Large intestine (tissue), 3 donors: ENCODE measurements around the gene GRM4. TPM values are rescaled to one million over a fixed set of nuclear protein-coding genes. Genes with fewer than 3 reads are reported as not detected.

ENCODE experiments used
- DNase-seq, 2 donors: peaks; one replicate each; pipeline versions ENCODE4 v3.0.0 to v3.0.0-alpha.2; 2013
- H3K27ac ChIP-seq: one replicate; pipeline ENCODE4 v1.5.1; 2013; ENCODE audit warnings: low read length
- H3K27me3 ChIP-seq: 2 replicates; pipeline ENCODE4 v1.6.1; 2013; ENCODE audit warnings: low read length; ENCODE audit not compliant: control insufficient read depth, insufficient read depth
- H3K36me3 ChIP-seq: 2 replicates; pipeline ENCODE4 v1.6.1; 2013; ENCODE audit warnings: low read length; ENCODE audit not compliant: control insufficient read depth, insufficient read depth
- H3K4me1 ChIP-seq: one replicate; pipeline ENCODE4 v1.6.1; 2013; ENCODE audit warnings: low read length; ENCODE audit not compliant: control insufficient read depth, insufficient read depth
- H3K4me3 ChIP-seq: one replicate; pipeline ENCODE4 v1.5.1; 2013; ENCODE audit warnings: low read length
- H3K9me3 ChIP-seq: one replicate; pipeline ENCODE4 v1.6.1; 2013; ENCODE audit warnings: mild to moderate bottlenecking, low read depth, low read length, moderate library complexity; ENCODE audit not compliant: control insufficient read depth
- WGBS: methylation state at CpG from one replicate; pipeline ENCODE4 v1.1.5; 2013; ENCODE audit warnings: low lambda C conversion rate; ENCODE audit not compliant: insufficient coverage; 5-methylcytosine and 5-hydroxymethylcytosine counted together
- polyA plus RNA-seq: library from polyadenylated mRNA; unstranded; fragments of 120-200 nt; gene quantifications from one replicate; pipeline ENCODE4 v1.2.1, GENCODE V29; 2013

Gene GRM4
- polyA plus RNA-seq, 1 donor = 0.46 TPM

DNA sequence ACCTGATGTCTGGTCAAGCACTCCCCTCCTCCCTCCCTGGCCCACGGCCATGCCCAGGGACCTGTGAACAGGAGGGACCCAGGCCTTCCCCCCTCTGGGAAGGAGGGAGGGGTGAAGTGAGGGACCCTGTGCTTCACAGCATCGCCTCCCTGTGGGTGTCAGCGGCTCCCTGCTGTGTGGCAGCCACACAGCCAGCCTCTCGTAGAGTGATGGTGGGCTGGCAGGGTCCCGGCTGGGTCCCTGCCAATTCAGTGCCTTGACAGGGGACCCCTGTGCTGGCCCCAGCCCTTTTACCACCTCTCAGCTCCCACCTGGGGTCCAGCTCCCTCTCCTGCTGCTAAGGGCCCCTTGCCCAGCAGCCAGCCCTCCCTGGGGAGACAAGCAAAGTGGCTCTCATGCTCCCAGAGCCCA is 31.3 kb upstream of the GRM4 start:
- H3K36me3 ChIP-seq = no peaks in the 10 kb centered on the region
- no peak for DNase-seq
- WGBS = no CpG with 5 or more reads among the region's 5 CpGs
- H3K27ac ChIP-seq = no peak overlapping the region
- no peak overlapping the region for H3K4me3 ChIP-seq
- H3K4me1 ChIP-seq = no peaks in the 10 kb centered on the region
- H3K9me3 ChIP-seq = no peaks in the 10 kb centered on the region
- H3K27me3 ChIP-seq = no peaks in the 10 kb centered on the region

DNA sequence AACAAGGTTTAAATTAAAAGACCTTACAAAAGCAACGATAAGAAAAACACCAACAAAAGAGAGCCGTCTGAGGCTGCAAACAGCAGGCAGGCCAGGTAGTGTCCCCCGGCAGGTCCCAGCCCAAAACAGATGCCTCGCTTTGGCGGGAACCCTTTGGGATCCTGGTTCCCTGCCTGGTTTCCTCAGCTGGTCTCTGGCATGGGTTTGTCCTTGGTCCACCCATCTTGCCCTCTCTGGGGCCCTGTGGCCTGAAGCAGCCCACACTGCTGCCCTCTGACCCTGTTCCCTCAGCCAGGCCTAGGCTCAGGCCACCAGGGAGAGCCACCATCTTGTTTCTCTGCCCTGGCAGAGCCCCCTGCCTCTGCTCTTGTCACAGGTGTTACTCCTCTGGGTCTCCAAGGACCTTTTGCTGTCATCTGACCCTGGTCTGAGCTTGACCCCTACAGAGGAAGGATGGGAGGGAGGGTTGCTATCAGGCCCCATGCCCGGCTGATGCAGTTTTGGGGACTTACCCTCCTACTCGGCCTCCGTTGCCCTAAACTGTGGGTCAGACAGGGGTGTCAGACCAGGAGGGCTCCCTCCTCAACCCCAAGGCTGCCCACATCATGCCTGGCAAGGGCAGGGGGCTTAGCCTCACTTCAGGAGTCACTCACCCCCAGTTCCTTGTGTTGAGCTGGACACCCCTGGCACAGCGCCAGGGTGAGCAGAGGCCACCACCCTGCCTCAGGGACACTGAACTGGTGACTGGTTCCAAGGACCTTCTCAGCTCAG is 30.6 kb upstream of the GRM4 start:
- 100% methylated on average over 1 of the region's 9 CpGs for WGBS
- no peaks in the 10 kb centered on the region for H3K4me1 ChIP-seq
- no peak overlapping the region for H3K27ac ChIP-seq
- no peak overlapping the region for H3K4me3 ChIP-seq
- no peaks in the 10 kb centered on the region for H3K9me3 ChIP-seq
- DNase-seq = no peak
- no peaks in the 10 kb centered on the region for H3K27me3 ChIP-seq
- H3K36me3 ChIP-seq = no peaks in the 10 kb centered on the region

DNA sequence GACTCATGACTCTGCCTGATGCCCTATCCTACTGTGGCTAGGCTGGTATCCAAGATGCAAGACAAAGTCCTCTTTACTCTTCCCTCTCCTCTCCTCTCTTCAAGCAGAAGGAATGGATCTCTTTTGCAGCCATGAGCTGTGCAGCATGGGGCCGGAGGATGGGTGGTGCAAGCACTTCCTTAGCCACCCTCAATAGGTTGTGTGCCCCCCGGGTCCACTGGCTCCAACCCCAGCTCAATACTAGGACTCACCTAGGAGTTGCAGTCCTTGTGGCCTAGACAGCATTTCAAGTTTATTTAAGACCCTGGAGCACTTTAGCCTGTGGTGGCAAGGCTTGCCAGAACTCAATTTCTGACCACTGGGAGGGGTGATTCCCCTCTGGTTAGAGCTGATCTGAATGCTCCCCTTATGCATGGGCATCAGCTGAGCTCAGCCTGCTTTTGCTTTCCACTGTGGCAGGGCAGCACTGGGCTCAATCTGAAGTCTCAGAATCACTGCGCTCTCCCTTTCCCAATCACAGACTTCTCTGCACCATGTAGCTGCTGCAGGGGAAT is 29.0 kb upstream of the GRM4 start:
- no peaks in the 10 kb centered on the region for H3K36me3 ChIP-seq

DNA sequence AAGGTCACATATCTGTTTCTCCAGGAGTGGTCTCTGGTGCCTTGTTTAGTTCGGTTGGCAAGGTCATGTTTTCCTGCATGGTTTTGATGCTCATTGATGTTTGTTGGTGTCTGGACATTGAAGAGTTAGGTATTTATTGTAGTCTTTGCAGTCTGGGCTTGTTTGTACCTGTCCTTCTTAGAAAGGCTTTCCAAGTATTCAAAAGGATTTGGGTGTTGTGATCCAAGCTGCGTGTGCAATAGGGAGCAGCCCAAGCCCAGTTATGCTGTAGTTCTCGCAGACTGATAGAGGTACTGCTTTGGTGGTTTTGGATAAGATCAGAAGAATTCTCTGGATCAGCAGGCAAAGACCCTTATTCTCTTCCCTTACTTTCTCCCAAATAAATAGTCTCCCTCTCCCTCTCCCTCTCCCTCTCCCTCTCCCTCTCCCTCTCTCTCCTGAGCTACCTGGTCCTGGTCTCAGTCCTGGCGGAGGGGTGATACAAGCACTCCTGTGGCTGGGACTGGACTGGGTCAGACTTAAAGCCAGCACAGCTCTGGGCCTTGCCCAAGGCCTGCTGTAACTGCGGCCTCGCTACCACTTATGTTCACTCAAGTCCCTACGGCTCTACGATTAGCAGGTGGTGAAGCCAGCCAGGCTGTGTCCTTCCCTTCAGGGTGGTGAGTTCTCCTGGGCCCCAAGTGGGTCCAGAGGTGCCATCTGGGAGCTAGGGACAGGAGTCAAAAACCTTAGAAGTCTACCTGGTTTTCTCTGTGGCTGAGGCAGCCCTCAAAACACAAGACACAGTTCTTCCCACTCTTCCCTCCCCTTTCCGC is 27.3 kb upstream of the GRM4 start:
- Histone ChIP-seq H3K9me3 (no peaks in the 10 kb centered on the region), H3K36me3 (no peaks in the 10 kb centered on the region), H3K27me3 (no peaks in the 10 kb centered on the region), H3K4me1 (no peaks in the 10 kb centered on the region), H3K4me3 (no peak overlapping the region), H3K27ac (no peak overlapping the region)
- no CpG with 5 or more reads among the region's 9 CpGs for WGBS
- no peak for DNase-seq

More for the DNA sequence above, 29.0 kb upstream of the GRM4 start:
- no peak for DNase-seq
- Histone ChIP-seq H3K27me3 (no peaks in the 10 kb centered on the region), H3K4me3 (no peak overlapping the region), H3K9me3 (no peaks in the 10 kb centered on the region), H3K4me1 (no peaks in the 10 kb centered on the region), H3K27ac (no peak overlapping the region)
- no CpG with 5 or more reads among the region's 3 CpGs for WGBS

DNA sequence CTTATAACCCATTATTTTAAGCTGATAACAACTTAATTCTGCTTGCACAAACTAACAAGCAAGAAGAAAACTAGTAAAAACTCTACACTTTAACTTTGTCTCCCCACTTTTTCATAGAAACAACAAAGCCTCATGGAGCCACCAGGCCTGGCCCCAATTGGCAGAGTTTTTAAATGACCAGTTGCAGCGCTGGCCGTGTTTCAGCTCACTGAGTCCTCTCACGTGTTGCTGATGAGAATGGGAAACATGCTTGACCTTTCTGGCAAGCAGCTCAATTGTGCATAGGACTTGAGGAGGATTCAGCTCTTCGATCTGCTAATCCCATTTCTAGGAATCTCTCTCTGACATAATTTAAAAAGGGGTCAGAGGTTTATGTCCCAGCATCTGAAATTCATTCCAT is 24.5 kb upstream of the GRM4 start:
- no CpG with 5 or more reads among the region's 4 CpGs for WGBS
- H3K9me3 ChIP-seq = no peaks in the 10 kb centered on the region
- no peak overlapping the region for H3K27ac ChIP-seq
- H3K36me3 ChIP-seq = no peaks in the 10 kb centered on the region
- no peaks in the 10 kb centered on the region for H3K27me3 ChIP-seq
- H3K4me3 ChIP-seq = no peak overlapping the region
- no peak for DNase-seq
- no peaks in the 10 kb centered on the region for H3K4me1 ChIP-seq

DNA sequence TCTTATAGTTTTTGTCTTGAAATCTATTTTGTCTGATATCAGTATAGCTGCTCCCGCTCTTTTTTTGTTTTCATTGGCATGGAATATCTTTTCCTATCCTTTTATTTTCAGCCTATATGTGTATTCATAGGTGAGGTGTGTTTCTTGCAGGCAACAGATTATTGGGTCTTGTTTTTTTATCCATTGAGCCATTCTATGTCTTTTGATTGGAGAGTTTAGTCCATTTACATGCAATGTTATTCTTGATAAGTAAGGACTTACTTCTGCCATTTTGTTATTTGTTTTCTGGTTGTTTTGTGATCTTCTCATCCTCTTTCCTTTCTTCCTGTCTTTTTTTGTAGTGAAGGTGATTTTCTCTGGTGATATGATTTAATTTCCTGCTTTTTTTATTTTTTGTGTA is 24.0 kb upstream of the GRM4 start:
- WGBS = 100% methylated on average over 1 of the region's 1 CpG
- Histone ChIP-seq H3K36me3 (no peaks in the 10 kb centered on the region), H3K9me3 (no peaks in the 10 kb centered on the region), H3K27me3 (no peaks in the 10 kb centered on the region), H3K4me3 (no peak overlapping the region), H3K27ac (no peak overlapping the region), H3K4me1 (no peaks in the 10 kb centered on the region)
- no peak for DNase-seq

DNA sequence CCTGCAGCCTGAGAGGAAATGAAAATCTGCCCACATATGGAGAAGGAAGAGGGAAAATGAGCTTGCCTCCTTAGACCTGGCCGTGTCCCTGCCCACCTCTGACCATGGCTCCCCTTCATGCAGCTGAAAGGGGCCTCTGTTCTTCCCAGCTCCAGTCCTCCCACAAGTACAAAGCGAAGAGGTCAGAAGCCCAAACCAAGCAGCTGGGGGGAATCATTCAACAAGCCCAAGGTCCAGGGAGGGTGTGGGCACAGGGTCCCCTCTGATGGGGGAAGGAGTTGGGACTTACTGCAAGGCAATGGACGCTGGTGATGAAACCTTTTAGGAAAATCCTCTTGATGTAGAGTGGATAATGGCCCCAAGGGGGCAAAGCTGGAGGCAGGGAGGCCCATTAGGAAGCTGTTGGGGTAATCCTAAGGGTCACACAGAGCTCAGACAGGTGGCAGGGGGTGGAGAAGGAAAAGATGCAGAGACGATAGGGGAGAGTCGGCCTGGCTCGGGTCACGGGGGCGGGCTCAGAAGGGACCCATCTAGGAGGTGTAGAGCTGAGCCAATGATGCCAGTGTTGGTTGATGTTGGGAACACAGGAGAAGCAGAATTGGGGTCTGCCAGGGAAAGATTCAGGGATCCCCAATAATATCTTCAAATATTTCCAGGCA is 16.1 kb upstream of the GRM4 start:
- no peaks in the 10 kb centered on the region for H3K4me1 ChIP-seq
- DNase-seq = no peak
- no CpG with 5 or more reads among the region's 8 CpGs for WGBS
- H3K27ac ChIP-seq = no peak overlapping the region
- H3K4me3 ChIP-seq = no peak overlapping the region
- peaks cover 8% of the 10 kb centered on the region for H3K27me3 ChIP-seq
- H3K9me3 ChIP-seq = peaks cover 22% of the 10 kb centered on the region
- no peaks in the 10 kb centered on the region for H3K36me3 ChIP-seq

DNA sequence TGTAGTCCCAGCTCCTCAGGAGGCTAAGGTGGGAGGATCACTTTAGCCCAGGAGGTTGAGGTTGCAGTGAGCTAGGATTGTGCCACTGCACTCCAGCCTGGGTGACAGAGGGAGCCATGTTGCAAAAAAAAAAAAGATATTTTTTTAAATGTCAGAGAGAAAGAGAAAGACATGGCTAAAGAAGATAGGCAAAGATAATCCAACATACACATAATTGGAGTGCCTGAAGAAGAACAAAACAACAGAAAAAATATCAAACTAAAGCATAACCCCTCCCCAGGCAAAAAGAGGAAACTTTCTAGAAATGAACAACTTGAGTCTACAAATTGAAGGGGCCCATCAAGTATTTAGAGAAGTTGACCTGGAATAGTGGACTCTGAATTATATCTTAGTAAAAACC is 14.0 kb upstream of the GRM4 start:
- Histone ChIP-seq H3K27me3 (peaks cover 27% of the 10 kb centered on the region), H3K27ac (no peak overlapping the region), H3K9me3 (peaks cover 26% of the 10 kb centered on the region), H3K4me3 (no peak overlapping the region), H3K36me3 (no peaks in the 10 kb centered on the region), H3K4me1 (peaks cover 2% of the 10 kb centered on the region)
- no peak for DNase-seq

DNA sequence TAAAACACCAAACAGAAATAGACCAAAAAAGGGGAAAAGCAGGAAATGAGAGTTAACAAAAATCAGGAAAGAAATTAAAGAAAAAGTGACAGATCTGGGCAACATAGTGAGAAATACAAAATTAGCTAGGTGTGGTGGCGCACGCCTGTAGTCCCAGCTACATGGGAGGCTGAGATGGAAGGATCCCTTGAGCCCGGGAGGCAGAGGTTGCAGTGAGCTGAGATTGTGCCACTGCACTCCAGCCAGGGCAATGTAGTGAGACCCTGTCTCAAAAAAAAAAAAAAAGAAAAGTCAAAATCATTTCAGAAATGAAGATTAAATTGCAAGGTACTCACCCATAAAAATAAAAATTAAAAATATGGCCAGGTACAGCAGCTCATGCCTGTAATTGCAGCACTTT is 13.0 kb upstream of the GRM4 start:
- H3K4me1 ChIP-seq = peaks cover 3% of the 10 kb centered on the region
- WGBS = 100% methylated on average over 2 of the region's 3 CpGs
- peaks cover 36% of the 10 kb centered on the region for H3K27me3 ChIP-seq
- no peaks in the 10 kb centered on the region for H3K36me3 ChIP-seq
- no peak overlapping the region for H3K27ac ChIP-seq
- DNase-seq = no peak
- H3K4me3 ChIP-seq = no peak overlapping the region
- H3K9me3 ChIP-seq = peaks cover 31% of the 10 kb centered on the region

DNA sequence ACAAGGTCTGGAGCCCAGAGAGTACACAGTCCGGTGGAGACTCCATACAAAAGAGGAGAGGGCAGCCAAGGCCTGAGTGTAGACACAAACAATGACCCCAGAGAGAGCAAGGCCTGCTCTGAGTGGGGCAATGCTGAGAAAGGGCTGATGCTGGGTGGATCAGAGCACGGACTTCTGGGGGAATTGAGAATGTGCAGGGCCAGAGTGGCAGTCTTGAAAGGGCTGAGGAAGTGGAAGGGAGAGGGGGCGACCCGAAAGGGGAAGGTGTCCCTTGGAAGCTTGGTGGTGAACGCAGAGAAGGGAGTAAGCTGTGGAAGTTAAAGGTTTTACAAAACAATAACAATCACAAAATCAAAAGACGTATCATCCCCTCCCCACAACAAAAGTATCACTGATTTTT is 12.0 kb upstream of the GRM4 start:
- peaks cover 3% of the 10 kb centered on the region for H3K4me1 ChIP-seq
- no peaks in the 10 kb centered on the region for H3K36me3 ChIP-seq
- no peak for DNase-seq
- H3K27me3 ChIP-seq = peaks cover 46% of the 10 kb centered on the region
- WGBS = 92% methylated on average over 3 of the region's 6 CpGs
- H3K9me3 ChIP-seq = peaks cover 31% of the 10 kb centered on the region
- H3K4me3 ChIP-seq = no peak overlapping the region
- H3K27ac ChIP-seq = no peak overlapping the region
